GM21717 (cell line): ENCODE data around the gene PAK5.

Experiments
- ATAC-seq: cut with Tn5 transposase; IDR thresholded peaks from one replicate; pipeline ENCODE4 v1.9.1; 2021; ENCODE audit warnings: mild to moderate bottlenecking, moderate library complexity; ENCODE audit not compliant: unreplicated experiment

Gene PAK5

GRCh38 chr20:9501473-9501872, 337.4 kb downstream of the PAK5 start:
- no peak for ATAC-seq

DNA sequence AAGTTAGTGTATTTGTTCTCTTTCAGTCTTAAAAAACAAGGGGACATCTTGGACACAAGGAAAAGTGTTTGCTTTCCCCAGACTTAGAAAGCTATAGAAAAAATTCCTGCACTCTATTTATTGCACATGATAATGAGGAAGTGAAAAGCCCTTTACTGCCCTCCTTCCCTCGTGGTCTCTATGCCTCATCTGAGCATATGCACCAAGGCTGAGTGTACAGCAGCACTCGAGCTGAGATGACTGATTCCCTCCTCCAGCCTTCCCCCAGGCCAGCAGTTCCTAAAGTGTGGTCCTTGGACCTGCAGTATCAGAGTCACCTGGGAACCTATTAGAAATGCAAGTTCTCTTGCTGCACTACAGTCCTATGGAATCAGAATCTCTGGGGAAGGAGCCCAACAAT, 338.8 kb downstream of the PAK5 start:
- peak; percentile 76 for ATAC-seq

GRCh38 chr20:9499126-9499899, 339.6 kb downstream of the PAK5 start:
- ATAC-seq: no peak

- no peak for ATAC-seq
These were observed 340.6 kb downstream of the PAK5 start for GRCh38 chr20:9498322-9498721.

DNA sequence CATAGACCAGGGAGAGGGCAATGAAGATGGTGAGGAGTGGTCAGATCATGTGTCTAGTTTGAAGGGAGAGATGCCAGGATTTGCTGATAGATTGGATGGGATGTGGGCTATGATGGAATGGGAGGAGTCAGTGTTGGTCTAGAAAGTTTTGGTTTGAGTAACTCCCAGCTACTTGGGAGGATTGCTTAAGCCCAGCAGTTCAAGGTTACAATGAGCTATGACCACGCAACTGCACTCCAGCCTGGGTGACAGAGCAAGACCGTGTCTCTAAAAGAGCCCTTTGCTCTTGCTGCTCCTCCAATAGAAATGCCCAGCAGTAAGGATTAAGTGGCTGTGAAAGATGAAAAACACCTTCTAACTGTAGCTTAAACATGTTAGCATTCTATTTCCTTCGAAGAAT, 342.7 kb downstream of the PAK5 start:
- no peak for ATAC-seq

GRCh38 chr20:9495701-9496100, 343.2 kb downstream of the PAK5 start:
- ATAC-seq: no peak

DNA sequence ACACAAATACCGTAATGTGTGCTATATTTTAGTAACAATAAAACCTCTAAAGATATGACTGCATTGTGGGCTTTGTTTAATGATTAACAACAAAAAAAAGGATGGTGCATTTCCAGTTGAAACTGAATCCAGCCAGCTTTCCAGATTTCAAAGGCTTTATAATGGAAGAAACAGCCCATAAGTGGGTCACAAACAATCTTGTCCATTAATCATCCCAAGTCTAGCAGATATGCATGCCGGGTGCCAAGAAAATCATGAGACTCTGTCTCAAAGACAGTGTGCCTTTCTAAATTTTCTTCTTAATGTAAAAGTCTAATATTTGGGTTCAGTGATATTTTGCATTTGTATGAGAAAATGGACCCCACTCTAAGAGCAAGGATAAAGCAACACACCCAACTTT, 345.1 kb downstream of the PAK5 start:
- ATAC-seq: no peak

- no peak for ATAC-seq
These were observed 346.8 kb downstream of the PAK5 start for GRCh38 chr20:9492067-9492466.

DNA sequence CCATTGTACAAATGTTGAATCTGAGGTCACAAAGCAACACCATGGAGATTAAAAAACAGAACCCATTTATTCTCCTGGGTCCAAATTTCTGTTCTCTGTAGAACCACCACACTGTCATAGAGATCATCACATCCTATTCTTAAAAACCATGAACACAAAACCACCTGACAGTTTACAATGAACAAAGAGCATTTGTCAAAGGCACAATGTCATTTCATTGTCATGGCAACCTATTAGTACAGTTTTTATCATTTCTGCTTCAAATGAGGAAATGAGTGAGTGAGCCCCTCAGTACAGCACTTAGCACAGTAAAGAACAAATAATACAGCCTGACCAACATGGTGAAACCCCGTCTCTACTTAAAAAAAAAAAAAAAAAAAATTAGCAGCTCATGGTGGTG, 347.6 kb downstream of the PAK5 start:
- ATAC-seq: no peak

DNA sequence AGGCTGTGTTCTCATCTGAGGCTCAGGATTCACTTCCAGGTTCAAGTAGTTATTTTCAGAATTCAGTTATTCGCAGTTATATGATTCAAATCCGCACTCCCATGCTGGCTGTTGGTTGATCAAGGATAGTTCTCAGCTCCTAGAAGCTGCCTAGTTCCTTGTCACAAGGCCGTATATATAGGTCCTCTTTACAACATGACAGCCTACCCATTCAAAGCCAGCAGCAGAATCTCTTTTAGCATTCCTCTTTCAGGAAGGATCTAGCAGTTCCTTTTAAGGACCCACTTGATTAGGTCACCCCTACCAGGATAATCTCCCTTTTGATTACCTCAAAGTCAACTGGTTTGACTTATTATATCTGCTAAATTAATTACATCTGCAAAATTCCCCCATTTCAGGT, 348.2 kb downstream of the PAK5 start:
- ATAC-seq: no peak

DNA sequence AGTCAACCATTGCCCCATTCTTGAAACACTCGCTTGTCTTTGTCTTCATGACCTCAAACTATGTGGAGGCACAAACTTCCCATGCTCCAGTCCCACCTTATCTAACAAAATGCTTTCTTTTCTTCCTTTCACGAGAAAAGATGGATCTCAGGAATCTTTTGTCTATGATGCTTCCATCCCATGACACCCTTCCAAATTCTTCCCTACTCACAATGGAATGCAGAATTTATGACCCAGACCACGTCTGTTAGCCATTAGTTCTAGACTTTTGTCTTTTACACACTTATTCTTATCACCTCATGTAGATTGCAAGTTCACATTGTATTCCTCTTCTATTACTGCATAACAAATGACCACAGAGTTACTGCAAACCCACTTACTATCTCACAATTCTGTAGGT, 348.7 kb downstream of the PAK5 start:
- ATAC-seq: no peak

DNA sequence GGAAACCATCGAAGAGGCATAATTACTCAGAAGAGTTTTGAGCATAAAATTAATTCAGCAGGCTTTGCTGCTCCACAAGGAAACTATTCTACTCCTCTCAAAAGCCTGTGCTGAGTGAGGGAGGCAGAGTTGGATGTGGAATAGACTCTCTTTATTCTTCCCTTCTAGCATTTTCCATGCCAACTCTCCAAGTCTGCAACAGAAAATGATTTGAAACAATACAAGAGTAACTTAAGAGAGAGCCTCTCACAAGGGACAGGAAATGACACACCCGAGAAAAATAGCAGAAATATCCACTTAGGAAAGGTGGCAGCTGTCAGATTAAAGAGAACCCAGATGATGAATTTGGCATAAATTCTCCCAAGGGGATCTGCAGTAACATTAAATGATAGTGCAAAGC, 350.8 kb downstream of the PAK5 start:
- no peak for ATAC-seq
